ENCODE data around the gene ASGR2.

ASGR2 gene

DNA sequence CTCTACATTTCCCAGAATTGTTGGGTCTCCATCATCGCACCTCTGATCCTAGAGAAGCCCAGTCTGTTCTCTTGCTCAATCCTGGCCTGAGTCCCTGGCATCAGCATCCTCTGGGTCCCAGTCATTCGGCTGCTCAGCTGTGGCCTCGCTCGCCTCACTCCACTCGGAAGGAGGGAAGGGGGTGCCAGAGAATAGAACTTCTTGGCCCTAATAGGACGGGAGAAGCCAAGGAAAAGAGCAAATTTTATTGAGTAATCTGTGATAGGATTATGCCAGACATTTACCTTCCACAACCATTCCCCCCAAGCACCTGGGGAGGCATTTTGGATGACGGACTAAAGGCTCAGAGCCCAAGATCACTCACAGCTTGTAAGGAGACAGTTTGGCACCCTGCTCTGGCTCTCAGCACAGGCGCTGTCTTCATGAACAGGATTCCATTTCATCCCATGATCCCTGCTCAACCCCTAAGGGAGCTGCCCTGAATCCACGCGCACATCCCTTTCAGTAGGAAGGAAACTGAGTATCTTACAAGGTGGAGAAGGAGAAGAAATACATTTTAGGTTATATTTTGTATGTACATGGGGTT lies 34.1 kb downstream of the ASGR2 start:
- H3K4me3 ChIP-seq (ENCODE audit: low read depth, low read length): no peak overlapping the region
- TF ChIP-seq, protein P1, sequence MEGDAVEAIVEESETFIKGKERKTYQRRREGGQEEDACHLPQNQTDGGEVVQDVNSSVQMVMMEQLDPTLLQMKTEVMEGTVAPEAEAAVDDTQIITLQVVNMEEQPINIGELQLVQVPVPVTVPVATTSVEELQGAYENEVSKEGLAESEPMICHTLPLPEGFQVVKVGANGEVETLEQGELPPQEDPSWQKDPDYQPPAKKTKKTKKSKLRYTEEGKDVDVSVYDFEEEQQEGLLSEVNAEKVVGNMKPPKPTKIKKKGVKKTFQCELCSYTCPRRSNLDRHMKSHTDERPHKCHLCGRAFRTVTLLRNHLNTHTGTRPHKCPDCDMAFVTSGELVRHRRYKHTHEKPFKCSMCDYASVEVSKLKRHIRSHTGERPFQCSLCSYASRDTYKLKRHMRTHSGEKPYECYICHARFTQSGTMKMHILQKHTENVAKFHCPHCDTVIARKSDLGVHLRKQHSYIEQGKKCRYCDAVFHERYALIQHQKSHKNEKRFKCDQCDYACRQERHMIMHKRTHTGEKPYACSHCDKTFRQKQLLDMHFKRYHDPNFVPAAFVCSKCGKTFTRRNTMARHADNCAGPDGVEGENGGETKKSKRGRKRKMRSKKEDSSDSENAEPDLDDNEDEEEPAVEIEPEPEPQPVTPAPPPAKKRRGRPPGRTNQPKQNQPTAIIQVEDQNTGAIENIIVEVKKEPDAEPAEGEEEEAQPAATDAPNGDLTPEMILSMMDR (IDR thresholded peaks at IDR 0.05; ENCODE audit: borderline replicate concordance, insufficient read depth, low read depth, low read length): no peak

DNA sequence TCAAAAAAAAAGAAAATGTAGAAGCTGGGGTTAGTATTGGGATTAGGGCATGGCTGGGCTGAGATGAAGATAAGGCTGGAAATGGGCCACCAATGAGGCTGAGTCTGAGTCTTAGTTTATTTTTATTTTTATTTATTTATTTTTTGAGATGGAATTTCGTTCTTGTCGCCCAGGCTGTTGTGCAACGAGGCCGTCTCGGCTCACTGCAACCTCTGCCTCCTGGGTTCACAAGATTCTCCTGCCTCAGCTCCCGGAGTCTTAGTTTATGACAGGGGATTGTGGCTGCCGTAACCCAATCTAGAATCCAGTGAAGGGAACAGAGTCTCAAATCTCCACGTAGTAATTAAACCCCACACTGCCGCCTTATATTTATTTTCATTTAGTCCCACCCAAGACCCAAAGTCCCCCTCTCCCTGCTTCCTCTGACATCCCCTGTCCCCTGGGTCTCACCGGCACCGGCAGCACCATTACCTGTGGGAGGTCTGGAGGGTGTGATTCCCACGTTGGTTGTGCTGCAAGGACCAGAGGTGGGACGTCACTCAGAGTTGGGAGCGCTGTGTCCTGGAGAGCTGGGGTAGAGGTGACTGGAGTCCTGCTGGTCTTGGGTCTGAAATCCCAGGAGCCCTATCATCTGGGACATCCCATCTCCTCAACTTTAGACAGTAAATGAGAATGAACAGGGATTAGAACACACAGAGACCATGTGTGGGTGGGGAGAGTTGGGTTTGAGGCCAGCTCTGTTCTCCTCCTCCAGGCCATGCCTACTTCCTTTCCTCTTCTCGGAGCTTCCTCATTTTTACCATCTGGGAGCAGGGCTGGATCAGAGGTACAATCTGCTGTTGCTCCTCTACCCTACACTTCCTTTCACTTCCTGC lies 34.8 kb downstream of the ASGR2 start, which contains the start of gene CLEC10A:
Gene CLEC10A, minus strand, starts transcription at position 671 of the 875 bp plus-strand sequence. CDS start 1,439 bp downstream, outside the sequence.
- H3K4me3 ChIP-seq (ENCODE audit: low read depth, low read length): no peak within 1 kb of the TSS
- TF ChIP-seq, protein P1 (IDR thresholded peaks at IDR 0.05; ENCODE audit: borderline replicate concordance, insufficient read depth, low read depth, low read length): no peak

DNA sequence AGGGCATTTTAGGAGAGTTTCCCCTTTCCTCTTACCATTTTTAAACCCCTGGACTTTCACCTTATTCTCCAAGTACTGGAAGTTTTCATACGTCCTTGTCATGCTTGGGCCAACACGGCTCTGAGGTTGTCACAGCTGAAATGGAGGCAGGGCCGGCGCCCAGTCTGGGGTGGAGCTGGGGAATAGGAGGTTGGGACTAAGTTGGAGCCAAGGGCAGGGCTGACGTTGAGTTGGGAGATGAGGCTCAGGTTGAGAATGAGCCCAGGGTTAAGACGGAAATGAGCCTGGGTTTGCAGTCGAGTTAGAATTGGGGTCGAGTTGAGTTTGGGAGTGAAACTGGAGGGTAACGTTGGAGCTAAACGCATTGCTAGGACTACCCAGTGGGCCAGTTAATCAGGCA lies 35.9 kb downstream of the ASGR2 start:
- no peak overlapping the region for H3K4me3 ChIP-seq (ENCODE audit: low read depth, low read length)
- TF ChIP-seq, protein P1 (IDR thresholded peaks at IDR 0.05; ENCODE audit: borderline replicate concordance, insufficient read depth, low read depth, low read length): no peak

DNA sequence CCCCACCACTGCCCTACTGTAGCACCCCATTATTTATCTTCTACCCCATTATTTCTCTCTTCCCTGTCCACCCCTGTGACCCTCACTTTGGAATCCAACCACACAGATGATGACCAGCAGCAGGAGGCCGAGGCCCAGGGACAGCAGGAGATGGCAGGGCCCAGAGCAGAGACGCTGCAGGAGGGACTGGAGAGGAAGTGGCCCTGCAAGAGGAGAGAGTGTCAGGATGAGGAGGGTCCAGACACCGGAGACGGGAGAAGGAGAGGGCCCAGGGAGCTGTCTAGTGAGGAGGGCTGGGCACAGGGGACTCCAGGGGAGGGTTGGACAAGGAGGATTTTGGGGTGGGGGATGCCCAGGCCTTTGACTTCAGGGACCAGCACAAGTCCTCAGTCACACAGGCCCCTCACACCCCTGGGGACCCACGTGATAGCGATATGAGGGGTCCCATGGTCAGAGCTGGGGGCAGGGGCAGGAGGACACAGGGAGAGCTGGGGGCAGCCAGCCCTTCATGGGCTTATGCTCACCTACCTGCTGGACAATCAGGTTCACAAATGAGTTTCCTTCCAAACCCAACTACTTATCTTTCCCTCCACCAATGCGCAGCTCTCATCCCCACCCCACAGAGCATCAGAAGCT lies 36.6 kb downstream of the ASGR2 start:
- TF ChIP-seq, protein P1 (IDR thresholded peaks at IDR 0.05; ENCODE audit: borderline replicate concordance, insufficient read depth, low read depth, low read length): no peak
- H3K4me3 ChIP-seq (ENCODE audit: low read depth, low read length): no peak overlapping the region

DNA sequence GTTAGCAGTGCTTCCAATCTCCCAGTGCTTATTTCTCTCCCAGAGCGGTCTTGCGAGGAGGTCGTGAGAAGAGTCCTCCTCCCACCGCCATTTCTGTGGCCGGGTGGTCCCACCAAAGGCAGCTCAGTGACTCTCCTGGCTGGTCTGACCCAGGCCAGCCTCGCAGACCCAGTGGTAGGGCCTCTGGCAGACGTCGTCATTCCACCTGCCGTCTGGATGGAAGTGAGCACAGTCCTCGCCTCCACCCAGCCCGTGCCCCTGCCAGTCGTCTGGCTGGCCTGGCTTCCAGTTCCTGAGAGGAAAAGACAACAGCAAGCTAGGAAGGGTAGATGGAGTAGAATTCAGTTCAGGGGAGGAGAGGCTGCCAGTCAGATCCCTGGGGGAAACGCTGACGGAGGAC lies 39.7 kb downstream of the ASGR2 start:
- TF ChIP-seq, protein P1 (IDR thresholded peaks at IDR 0.05; ENCODE audit: borderline replicate concordance, insufficient read depth, low read depth, low read length): no peak
- H3K4me3 ChIP-seq (ENCODE audit: low read depth, low read length): no peak overlapping the region

DNA sequence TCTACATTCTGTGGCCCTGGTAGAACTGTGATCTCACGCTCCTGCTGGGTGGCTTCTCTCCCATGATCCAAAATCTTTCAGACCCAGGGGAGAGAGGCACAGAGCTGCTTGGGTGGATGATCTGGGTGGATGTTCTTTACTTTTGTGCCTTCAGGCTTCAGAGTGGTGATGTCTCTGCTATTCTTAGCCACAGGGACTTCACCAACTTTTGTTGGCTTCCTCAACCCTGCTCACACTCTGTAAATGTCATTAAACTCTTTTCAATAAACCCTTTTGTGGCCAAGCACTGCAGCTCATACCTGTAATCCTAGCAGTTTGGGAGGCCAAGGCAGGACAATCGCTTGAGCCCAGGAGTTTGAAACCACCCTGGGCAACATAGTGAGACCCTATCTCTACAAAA lies 42.2 kb downstream of the ASGR2 start:
- no peak overlapping the region for H3K4me3 ChIP-seq (ENCODE audit: low read depth, low read length)
- TF ChIP-seq, protein P1 (IDR thresholded peaks at IDR 0.05; ENCODE audit: borderline replicate concordance, insufficient read depth, low read depth, low read length): no peak

Measured in GM12875 (cell line).